ENCODE data around the gene KRT13. TPM values are rescaled to one million over a fixed set of nuclear protein-coding genes. Genes with fewer than 3 reads are reported as not detected.

The KRT13 gene
- total and polyA plus RNA-seq, 2 experiments from 2014 or later, result not detected

GRCh38 chr17:41503202-41503601 is 2.2 kb downstream of the KRT13 start:
- H3K27ac ChIP-seq, result no peak overlapping the region
- no peaks in the 10 kb centered on the region for H3K4me1 ChIP-seq (ENCODE audit: low read depth)
- no peak for TF ChIP-seq CTCF (IDR thresholded peaks at IDR 0.05; ENCODE audit: low read depth, low read length)

GRCh38 chr17:41500131-41500911 is 5.1 kb downstream of the KRT13 start:
- no peaks in the 10 kb centered on the region for H3K27me3 ChIP-seq
- no peaks in the 10 kb centered on the region for H3K36me3 ChIP-seq
- peak in 1 of 2 donors; percentile 41 for DNase-seq (ENCODE audit: low read depth in 1 of 2, low spot score in 1 of 2)
- H3K9me3 ChIP-seq (ENCODE audit: low read depth), result no peaks in the 10 kb centered on the region
- H3K4me3 ChIP-seq, result no peak overlapping the region
- H3K27ac ChIP-seq, result no peak overlapping the region
- H3K4me1 ChIP-seq (ENCODE audit: low read depth), result no peaks in the 10 kb centered on the region
- TF ChIP-seq CTCF (IDR thresholded peaks at IDR 0.05; ENCODE audit: low read depth, low read length), result no peak

More at GRCh38 chr17:41503202-41503601, 2.2 kb downstream of the KRT13 start:
- H3K4me3 ChIP-seq, result no peak overlapping the region
- no peaks in the 10 kb centered on the region for H3K36me3 ChIP-seq
- no peaks in the 10 kb centered on the region for H3K9me3 ChIP-seq (ENCODE audit: low read depth)
- no peak for DNase-seq (ENCODE audit: low read depth in 1 of 2, low spot score in 1 of 2)
- H3K27me3 ChIP-seq, result no peaks in the 10 kb centered on the region

GRCh38 chr17:41499714-41500113 is 5.7 kb downstream of the KRT13 start:
- Histone ChIP-seq H3K27ac (no peak overlapping the region), H3K36me3 (no peaks in the 10 kb centered on the region), H3K27me3 (no peaks in the 10 kb centered on the region), H3K4me3 (no peak overlapping the region), H3K9me3 (ENCODE audit: low read depth) (no peaks in the 10 kb centered on the region), H3K4me1 (ENCODE audit: low read depth) (no peaks in the 10 kb centered on the region)
- no peak for DNase-seq (ENCODE audit: low read depth in 1 of 2, low spot score in 1 of 2)
- no peak for TF ChIP-seq CTCF (IDR thresholded peaks at IDR 0.05; ENCODE audit: low read depth, low read length)

GRCh38 chr17:41498276-41498675 is 7.1 kb downstream of the KRT13 start:
- TF ChIP-seq CTCF (IDR thresholded peaks at IDR 0.05; ENCODE audit: low read depth, low read length), result no peak
- no peak overlapping the region for H3K4me3 ChIP-seq
- DNase-seq (ENCODE audit: low read depth in 1 of 2, low spot score in 1 of 2), result no peak

GRCh38 chr17:41496803-41497484 is 8.5 kb downstream of the KRT13 start:
- Histone ChIP-seq H3K27ac (no peak overlapping the region), H3K4me3 (no peak overlapping the region), H3K27me3 (no peaks in the 10 kb centered on the region), H3K9me3 (ENCODE audit: low read depth) (no peaks in the 10 kb centered on the region), H3K36me3 (no peaks in the 10 kb centered on the region), H3K4me1 (ENCODE audit: low read depth) (no peaks in the 10 kb centered on the region)
- peak; percentile 61 to 93 for DNase-seq (ENCODE audit: low read depth in 1 of 2, low spot score in 1 of 2)
- peak; percentile 92 for TF ChIP-seq CTCF (IDR thresholded peaks at IDR 0.05; ENCODE audit: low read depth, low read length)

More at GRCh38 chr17:41498276-41498675, 7.1 kb downstream of the KRT13 start:
- no peak overlapping the region for H3K27ac ChIP-seq
- H3K27me3 ChIP-seq, result no peaks in the 10 kb centered on the region
- no peaks in the 10 kb centered on the region for H3K4me1 ChIP-seq (ENCODE audit: low read depth)
- H3K36me3 ChIP-seq, result no peaks in the 10 kb centered on the region
- H3K9me3 ChIP-seq (ENCODE audit: low read depth), result no peaks in the 10 kb centered on the region

All from cardiac muscle cell (in vitro differentiated cells and primary cell).